Activated CD8-positive, alpha-beta memory T cell treated with anti-CD3 and anti-CD28 coated beads for 48 hours (primary cell): ENCODE results near the gene NFIC.
"Not testable (repeated sequence)": the region's sequence is repeated elsewhere in the genome, so short reads cannot be mapped to it uniquely, and the experiment has no call there.

Source experiments
- DNase-seq, 3 experiments: peaks; one replicate each; pipeline ENCODE4 v3.0.0-alpha.2; 2020; ENCODE audit warnings: low read depth in 2 of 3, low spot score in 2 of 3

NFIC gene

GRCh38 chr19:3448616-3449334 lies 82.4 kb downstream of the NFIC start:
- no peak for DNase-seq

- no peak for DNase-seq
These were observed 84.5 kb downstream of the NFIC start for GRCh38 chr19:3450796-3451411.

GRCh38 chr19:3451451-3451866 lies 85.1 kb downstream of the NFIC start:
- DNase-seq = no peak

GRCh38 chr19:3452171-3452941 lies 86.0 kb downstream of the NFIC start:
- no peak for DNase-seq

- DNase-seq = not testable (repeated sequence)
These were observed 86.5 kb downstream of the NFIC start for GRCh38 chr19:3452942-3453214.

GRCh38 chr19:3453840-3454239 lies 87.5 kb downstream of the NFIC start:
- DNase-seq = no peak

GRCh38 chr19:3454656-3455392 lies 88.4 kb downstream of the NFIC start:
- DNase-seq = no peak

- DNase-seq = no peak
These were observed 89.1 kb downstream of the NFIC start for GRCh38 chr19:3455393-3455955.

- DNase-seq = no peak
These were observed 89.7 kb downstream of the NFIC start for GRCh38 chr19:3455960-3456601.

- DNase-seq = no peak
These were observed 90.6 kb downstream of the NFIC start for GRCh38 chr19:3456925-3457527.

GRCh38 chr19:3457528-3458228 lies 91.3 kb downstream of the NFIC start:
- DNase-seq = no peak

- DNase-seq = no peak
These were observed 92.1 kb downstream of the NFIC start for GRCh38 chr19:3458229-3459088.

- no peak for DNase-seq
These were observed 92.9 kb downstream of the NFIC start for GRCh38 chr19:3459089-3459881.

- no peak for DNase-seq
These were observed 93.7 kb downstream of the NFIC start for GRCh38 chr19:3459965-3460582.

- DNase-seq = no peak
These were observed 96.8 kb downstream of the NFIC start for GRCh38 chr19:3462991-3463713.

- no peak for DNase-seq
These were observed 97.6 kb downstream of the NFIC start for GRCh38 chr19:3463714-3464586.
